HEK293 (cell line): Measurements from ENCODE around the gene FCHSD1.

Experiments
- CTCF ChIA-PET: fragments of 350-600 bp; formaldehyde crosslinking; extraction: SDS; loops from one replicate; lab custom pipeline; 2021; ENCODE audit warnings: antibody characterized with exemption; lab: Yijun Ruan, JAX
- POLR2A ChIA-PET: fragments of 300-600 bp; formaldehyde crosslinking; extraction: SDS; loops from one replicate; lab custom pipeline; 2020; ENCODE audit warnings: antibody characterized with exemption, inconsistent platforms; lab: Yijun Ruan, JAX
- H3K27ac ChIP-seq: fragments of 200-500 bp; sonication (Bioruptor generic); 2 replicates; pipeline ENCODE4 v1.5.1; 2014; ENCODE audit warnings: low read depth, low read length, control low read depth, inconsistent platforms; ENCODE audit errors: extremely low read depth
- H3K36me3 ChIP-seq, 2 experiments: fragments of 200-500 bp in 1 of 2; sonication (Bioruptor generic) in 1 of 2; 1 replicate in 1 of 2; 2 replicates in 1 of 2; pipeline ENCODE4 v1.5.1; 2014 to 2017; ENCODE audit warnings: inconsistent platforms in 2 of 2, low read length in 2 of 2; ENCODE audit not compliant: control insufficient read depth in 2 of 2, insufficient read depth in 1 of 2
- H3K4me1 ChIP-seq: fragments of 200-500 bp; sonication (Bioruptor generic); 2 replicates; pipeline ENCODE4 v1.5.1; 2014; ENCODE audit warnings: mild to moderate bottlenecking, low read length, inconsistent platforms; ENCODE audit not compliant: control insufficient read depth, insufficient read depth
- H3K4me3 ChIP-seq: 2 replicates; pipeline ENCODE4 v1.5.1; 2011; ENCODE audit warnings: low read depth, mild to moderate bottlenecking, control low read depth, low read length, moderate library complexity
- H3K9me3 ChIP-seq: fragments of 200-500 bp; sonication (Bioruptor generic); 2 replicates; pipeline ENCODE4 v1.5.1; 2014; ENCODE audit warnings: low read depth, low read length, inconsistent platforms; ENCODE audit not compliant: control insufficient read depth, insufficient read depth
- CTCF ChIP-seq: fragments of 450-650 bp; formaldehyde crosslinking; IDR thresholded peaks from 2 replicates; pipeline ENCODE4 v1.5.1; 2016; ENCODE audit warnings: missing biosample characterization, missing genetic modification characterization
- GLIS1 ChIP-seq: fragments of 450-650 bp; formaldehyde crosslinking; IDR thresholded peaks from 2 replicates; pipeline ENCODE4 v1.5.1; 2016; ENCODE audit warnings: missing biosample characterization, missing genetic modification characterization
- HOXD13 ChIP-seq: sonication (generic); formaldehyde crosslinking; IDR thresholded peaks from 2 replicates; pipeline ENCODE4 v1.8.0; 2022; ENCODE audit warnings: missing genetic modification reagents, borderline replicate concordance
- IKZF3 ChIP-seq: fragments of 450-650 bp; IDR thresholded peaks from 2 replicates; pipeline ENCODE4 v1.5.0; 2018; ENCODE audit warnings: missing biosample characterization, mild to moderate bottlenecking, missing genetic modification characterization, moderate library complexity
- SALL2 ChIP-seq: fragments of 450-650 bp; formaldehyde crosslinking; IDR thresholded peaks from 2 replicates; pipeline ENCODE4 v1.5.0; 2017; ENCODE audit warnings: missing biosample characterization, mild to moderate bottlenecking, missing genetic modification characterization, borderline replicate concordance
- SCRT2 ChIP-seq: fragments of 450-650 bp; formaldehyde crosslinking; IDR thresholded peaks from 2 replicates; pipeline ENCODE4 v1.5.1; 2016; ENCODE audit warnings: missing biosample characterization, missing genetic modification characterization
- ZBTB20 ChIP-seq: fragments of 450-650 bp; formaldehyde crosslinking; IDR thresholded peaks from 2 replicates; pipeline ENCODE4 v1.5.1; 2016; ENCODE audit warnings: missing biosample characterization, missing genetic modification characterization
- ZEB2 ChIP-seq: fragments of 450-650 bp; formaldehyde crosslinking; IDR thresholded peaks from 2 replicates; pipeline ENCODE4 v1.5.1; 2016; ENCODE audit warnings: missing biosample characterization, missing genetic modification characterization
- ZFP69B ChIP-seq: fragments of 450-650 bp; formaldehyde crosslinking; IDR thresholded peaks from 2 replicates; pipeline ENCODE4 v1.5.1; 2016; ENCODE audit warnings: missing biosample characterization, missing genetic modification characterization
- ZNF138 ChIP-seq: fragments of 450-650 bp; formaldehyde crosslinking; IDR thresholded peaks from 2 replicates; pipeline ENCODE4 v1.5.1; 2016; ENCODE audit warnings: missing biosample characterization, missing genetic modification characterization, borderline replicate concordance
- ZNF169 ChIP-seq: fragments of 450-650 bp; formaldehyde crosslinking; IDR thresholded peaks from 2 replicates; pipeline ENCODE4 v1.5.1; 2016; ENCODE audit warnings: missing biosample characterization, missing genetic modification characterization
- ZNF239 ChIP-seq: fragments of 450-650 bp; formaldehyde crosslinking; IDR thresholded peaks from 2 replicates; pipeline ENCODE4 v1.5.1; 2016; ENCODE audit warnings: missing biosample characterization, missing genetic modification characterization
- ZNF24 ChIP-seq: fragments of 450-650 bp; formaldehyde crosslinking; IDR thresholded peaks from 2 replicates; pipeline ENCODE4 v1.5.1; 2016; ENCODE audit warnings: missing biosample characterization, missing genetic modification characterization
- ZNF266 ChIP-seq: fragments of 450-650 bp; formaldehyde crosslinking; IDR thresholded peaks from 2 replicates; pipeline ENCODE4 v1.5.1; 2016; ENCODE audit warnings: missing biosample characterization, missing genetic modification characterization, low read depth
- ZNF341 ChIP-seq: fragments of 450-650 bp; formaldehyde crosslinking; IDR thresholded peaks from 2 replicates; pipeline ENCODE4; 2016; ENCODE audit warnings: low read depth, missing biosample characterization, missing genetic modification characterization
- ZNF394 ChIP-seq: fragments of 450-650 bp; formaldehyde crosslinking; IDR thresholded peaks from 2 replicates; pipeline ENCODE4 v1.5.1; 2016; ENCODE audit warnings: missing biosample characterization, missing genetic modification characterization, mild to moderate bottlenecking, moderate library complexity, borderline replicate concordance
- ZNF398 ChIP-seq: fragments of 450-650 bp; formaldehyde crosslinking; IDR thresholded peaks from 2 replicates; pipeline ENCODE4 v1.5.1; 2017; ENCODE audit warnings: missing biosample characterization, missing genetic modification characterization
- ZNF404 ChIP-seq: fragments of 450-650 bp; formaldehyde crosslinking; IDR thresholded peaks from 2 replicates; pipeline ENCODE4 v1.5.1; 2017; ENCODE audit warnings: missing biosample characterization, missing genetic modification characterization
- ZNF423 ChIP-seq: fragments of 450-650 bp; formaldehyde crosslinking; IDR thresholded peaks from 2 replicates; pipeline ENCODE4 v1.5.1; 2016; ENCODE audit warnings: missing biosample characterization, missing genetic modification characterization
- ZNF433 ChIP-seq: fragments of 450-650 bp; formaldehyde crosslinking; IDR thresholded peaks from 2 replicates; pipeline ENCODE4 v1.5.1; 2016; ENCODE audit warnings: missing biosample characterization, missing genetic modification characterization, low read depth
- ZNF513 ChIP-seq: fragments of 450-650 bp; IDR thresholded peaks from 2 replicates; pipeline ENCODE4 v1.5.1; 2018; ENCODE audit warnings: missing biosample characterization, missing genetic modification characterization
- ZNF610 ChIP-seq: fragments of 450-650 bp; formaldehyde crosslinking; IDR thresholded peaks from 2 replicates; pipeline ENCODE4 v1.5.1; 2016; ENCODE audit warnings: missing biosample characterization, missing genetic modification characterization, borderline replicate concordance
- ZNF623 ChIP-seq: fragments of 450-650 bp; formaldehyde crosslinking; IDR thresholded peaks from 2 replicates; pipeline ENCODE4 v1.5.1; 2016; ENCODE audit warnings: missing biosample characterization, missing genetic modification characterization
- ZNF654 ChIP-seq: fragments of 450-650 bp; formaldehyde crosslinking; IDR thresholded peaks from 2 replicates; pipeline ENCODE4 v1.5.1; 2016; ENCODE audit warnings: low read depth, missing biosample characterization, missing genetic modification characterization
- ZNF660 ChIP-seq: fragments of 450-650 bp; IDR thresholded peaks from 2 replicates; pipeline ENCODE4 v1.5.1; 2018; ENCODE audit warnings: missing biosample characterization, mild to moderate bottlenecking, missing genetic modification characterization
- ZNF664 ChIP-seq: fragments of 450-650 bp; formaldehyde crosslinking; IDR thresholded peaks from 2 replicates; pipeline ENCODE4 v1.5.1; 2016; ENCODE audit warnings: missing biosample characterization, missing genetic modification characterization
- ZNF670 ChIP-seq: fragments of 450-650 bp; formaldehyde crosslinking; IDR thresholded peaks from 2 replicates; pipeline ENCODE4 v1.5.1; 2016; ENCODE audit warnings: missing biosample characterization, missing genetic modification characterization, low read depth
- ZNF830 ChIP-seq: fragments of 450-650 bp; IDR thresholded peaks from 2 replicates; pipeline ENCODE4 v1.5.0; 2018; ENCODE audit warnings: missing biosample characterization, missing genetic modification characterization, low read depth, mild to moderate bottlenecking, moderate library complexity

The FCHSD1 gene

GRCh38 chr5:141641634-141642267, 9.5 kb downstream of the FCHSD1 start (continued):
- TF ChIP-seq CTCF (0 out of 2 replicates have a peak, but pooled peaks have one; percentile 25), ZNF266 (tag by site-specific recombination) (no peak), ZFP69B (no peak), ZNF423 (tag by site-specific recombination) (no peak), ZNF239 (tag by site-specific recombination) (no peak), ZNF654 (peak; percentile 11; the same call in 1 of the 2 replicates), ZEB2 (tag by site-specific recombination) (peak; percentile 17; the same call in 1 of the 2 replicates), ZNF664 (tag by site-specific recombination) (0 out of 2 replicates have a peak, but pooled peaks have one; percentile 31), IKZF3 (tag by site-specific recombination) (no peak), ZNF660 (tag by site-specific recombination) (peak; percentile 65), GLIS1 (tag by site-specific recombination) (0 out of 2 replicates have a peak, but pooled peaks have one; percentile 7)

GRCh38 chr5:141640698-141641097, 10.5 kb downstream of the FCHSD1 start:
- Histone ChIP-seq H3K4me3 (no peak overlapping the region), H3K4me1 (no peaks in the 10 kb centered on the region; the same call in 1 of the 2 replicates), H3K9me3 (no peaks in the 10 kb centered on the region), H3K36me3 (peaks cover 0 to 32% of the 10 kb centered on the region in 2 experiments; a peak in 1 of 3 replicates), H3K27ac (no peak overlapping the region)
- ChIA-PET POLR2A (no interaction called here), CTCF (interaction anchor here (0.7 to 1.7 kb wide), 2 partner anchors 8 to 22 kb away, joined by 3 to 4 read pairs; partner anchors contain the start of gene DIAPH1)
- TF ChIP-seq SCRT2 (tag by site-specific recombination), result 0 out of 2 replicates have a peak, but pooled peaks have one; percentile 38
- TF ChIP-seq ZNF513 (tag by site-specific recombination), result no peak

GRCh38 chr5:141640051-141640415, 11.2 kb downstream of the FCHSD1 start:
- Histone ChIP-seq H3K9me3 (no peaks in the 10 kb centered on the region), H3K4me3 (no peak overlapping the region), H3K27ac (no peak overlapping the region), H3K36me3 (peaks cover 0 to 26% of the 10 kb centered on the region in 2 experiments; a peak in 1 of 3 replicates), H3K4me1 (no peaks in the 10 kb centered on the region; the same call in 1 of the 2 replicates)
- ChIA-PET CTCF (interaction anchor here (0.8 to 1.7 kb wide), 3 partner anchors 21 to 321 kb away, joined by 3 to 4 read pairs (median 4); partner anchors contain the start of gene DIAPH1), POLR2A (interaction anchor here (0.5 kb wide), 1 partner anchor 33 kb away, joined by 3 read pairs; no protein-coding TSS in a partner anchor)
- TF ChIP-seq SALL2 (no peak), ZNF138 (no peak), ZNF433 (tag by site-specific recombination) (no peak), HOXD13 (CRISPR knock-in tag) (no peak), ZNF398 (tag by site-specific recombination) (no peak), ZNF623 (no peak), ZNF394 (tag by site-specific recombination) (no peak), ZNF610 (tag by site-specific recombination) (no peak), ZNF670 (tag by site-specific recombination) (no peak), ZNF24 (tag by site-specific recombination) (no peak), ZNF513 (tag by site-specific recombination) (no peak), ZBTB20 (no peak), ZNF341 (tag by site-specific recombination) (no peak), ZNF830 (tag by site-specific recombination) (no peak), ZNF169 (tag by site-specific recombination) (no peak), ZNF404 (tag by site-specific recombination) (no peak)
